GM19351 (cell line): ENCODE measurements around the gene LRBA.
"Not testable (repeated sequence)": the region's sequence is repeated elsewhere in the genome, so short reads cannot be mapped to it uniquely, and the experiment has no call there.

Experiments
- ATAC-seq: cut with Tn5 transposase; IDR thresholded peaks from one replicate; pipeline ENCODE4 v1.9.1; 2021; ENCODE audit warnings: mild to moderate bottlenecking, moderate library complexity; ENCODE audit not compliant: unreplicated experiment

LRBA gene

GRCh38 chr4:150439451-150439933, 575.6 kb downstream of the LRBA start:
- no peak for ATAC-seq

- no peak for ATAC-seq
These were observed 578.3 kb downstream of the LRBA start for GRCh38 chr4:150436598-150437370.

GRCh38 chr4:150431221-150431620, 583.9 kb downstream of the LRBA start:
- ATAC-seq: no peak

DNA sequence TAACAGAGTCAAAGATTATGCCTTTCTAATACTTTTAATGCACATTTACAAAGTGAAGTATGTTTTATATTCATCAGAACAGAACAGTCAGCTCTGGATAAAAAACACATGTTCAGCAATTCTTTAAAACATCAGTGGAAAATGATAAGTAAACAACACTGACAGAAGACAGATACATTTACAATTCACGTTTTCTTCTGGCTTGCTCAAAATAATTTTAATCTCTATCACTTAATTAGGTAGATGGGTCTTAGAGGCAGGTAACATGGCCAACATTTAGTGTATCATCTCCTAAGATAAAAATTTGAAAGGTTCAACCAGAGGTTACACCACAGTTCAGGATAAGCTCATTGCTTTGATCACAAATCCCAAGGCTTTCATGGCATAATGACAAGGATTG, 589.9 kb downstream of the LRBA start:
- ATAC-seq: no peak

- no peak for ATAC-seq
These were observed 591.6 kb downstream of the LRBA start for GRCh38 chr4:150423503-150423902.

- no peak for ATAC-seq
These were observed 592.0 kb downstream of the LRBA start for GRCh38 chr4:150423074-150423473.

GRCh38 chr4:150421612-150422011, 593.5 kb downstream of the LRBA start:
- no peak for ATAC-seq

DNA sequence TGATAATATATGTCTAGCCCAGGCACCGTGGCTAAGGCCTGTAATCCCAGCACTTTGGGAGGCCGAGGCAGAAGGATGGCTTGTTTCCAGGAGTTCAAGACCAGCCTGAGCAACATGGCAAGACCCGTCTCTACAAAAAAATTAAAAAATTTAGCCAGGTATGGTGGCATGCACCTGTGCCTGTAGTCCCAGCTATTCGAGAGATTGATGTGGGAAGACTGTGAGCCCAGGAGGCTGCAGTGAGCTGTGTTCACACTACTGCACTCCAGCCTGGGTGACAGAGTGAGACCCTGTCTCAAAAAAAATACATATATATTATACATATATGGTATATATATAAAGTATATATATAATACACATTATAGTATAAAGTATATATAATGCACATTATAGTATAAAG, 595.1 kb downstream of the LRBA start:
- no peak for ATAC-seq

DNA sequence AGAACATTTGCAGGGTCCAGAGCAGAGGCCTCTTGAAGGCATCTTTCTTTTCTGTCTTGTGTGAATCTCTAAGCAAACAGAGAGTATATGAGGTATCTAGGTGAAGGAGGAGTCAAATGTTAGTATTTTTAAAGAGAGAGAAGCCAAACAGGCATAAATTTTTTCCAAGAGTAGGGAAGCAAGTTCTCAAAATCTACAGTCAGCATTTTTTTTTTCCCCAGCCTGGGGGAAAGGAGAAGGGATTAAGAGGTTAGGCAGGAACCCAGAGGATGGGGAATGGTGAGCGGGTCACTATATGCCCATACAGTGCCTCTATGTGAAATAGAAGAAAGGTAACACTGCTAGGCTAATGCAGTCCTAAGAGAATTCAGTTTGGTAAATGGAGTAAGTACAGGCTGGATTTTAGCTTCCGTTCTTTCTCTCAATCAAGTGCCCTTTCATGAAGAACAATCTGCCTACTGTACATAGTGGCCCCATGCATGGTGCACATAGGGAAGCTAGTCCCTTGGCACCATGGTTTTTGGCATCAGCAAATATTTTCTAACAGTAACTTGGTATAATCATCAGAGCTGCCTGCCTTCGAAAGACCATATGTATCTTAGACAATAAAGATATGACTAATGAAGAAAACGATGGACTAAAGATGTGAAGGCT, 596.2 kb downstream of the LRBA start:
- no peak for ATAC-seq

- ATAC-seq: no peak
These were observed 599.9 kb downstream of the LRBA start for GRCh38 chr4:150415213-150415612.

DNA sequence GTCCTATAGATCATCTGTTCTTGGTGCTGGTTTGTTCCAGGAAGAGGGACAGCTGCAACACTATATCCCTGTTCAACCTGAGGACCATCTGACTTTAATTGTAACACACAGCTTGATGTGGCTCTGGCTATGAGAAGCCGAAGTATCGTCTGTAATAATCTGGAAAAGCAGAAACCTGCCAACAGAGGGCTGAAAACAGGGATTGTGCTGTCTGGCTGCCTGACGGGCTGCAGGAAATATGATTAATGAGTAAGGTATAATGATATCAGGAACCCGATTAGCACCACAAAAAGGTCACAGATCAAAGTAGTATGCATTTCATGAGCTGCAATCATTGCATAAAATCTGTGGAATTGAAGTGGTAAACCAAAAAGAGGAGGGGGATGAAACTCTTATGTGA, 603.6 kb downstream of the LRBA start:
- ATAC-seq: no peak

DNA sequence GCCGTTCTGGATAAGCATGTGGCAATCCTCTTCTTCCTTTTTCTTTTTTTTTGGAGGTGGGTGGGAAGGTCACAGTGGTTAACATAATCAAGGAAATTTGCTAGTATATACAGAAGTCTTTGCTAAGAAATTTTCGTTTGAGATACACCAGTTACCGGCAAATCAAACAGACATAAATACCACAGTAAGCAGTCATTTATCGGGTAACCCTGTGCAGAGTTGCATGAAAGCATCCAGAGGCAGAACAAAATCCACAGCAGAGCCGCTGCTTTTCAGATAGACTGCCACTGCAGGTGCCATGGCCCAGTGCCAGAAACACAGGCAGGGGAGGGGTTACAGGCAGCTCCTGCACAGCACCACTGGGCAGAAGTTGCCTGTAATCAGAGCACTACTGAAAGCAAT, 612.2 kb downstream of the LRBA start:
- peak; percentile 92 for ATAC-seq

DNA sequence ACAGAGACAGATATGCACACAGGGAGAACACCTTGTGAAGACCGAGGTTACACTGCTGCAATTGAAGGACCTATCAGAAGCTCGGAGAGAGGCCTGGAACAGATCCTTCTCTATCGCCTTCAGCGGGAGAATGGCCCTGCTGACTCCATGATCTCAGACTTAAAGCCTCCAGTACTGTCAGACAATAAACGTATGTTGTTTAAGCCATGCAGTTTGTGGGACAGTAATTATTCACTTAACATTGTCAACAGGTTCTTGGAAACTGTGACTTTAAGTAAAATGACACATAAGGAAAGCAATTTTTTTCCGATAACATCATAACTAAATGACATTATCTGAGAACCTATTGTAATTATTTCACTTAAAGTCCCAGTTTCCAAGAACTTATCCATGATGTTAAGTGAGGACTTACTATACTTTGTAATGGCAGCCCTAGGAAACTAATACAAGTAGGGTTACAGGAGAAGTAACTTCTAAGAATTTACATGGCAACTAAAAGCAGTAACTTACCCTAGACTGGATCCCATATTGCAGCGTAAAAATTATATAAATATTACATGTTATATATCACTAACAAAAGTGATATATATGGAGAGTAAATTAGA, 613.9 kb downstream of the LRBA start:
- ATAC-seq: no peak

GRCh38 chr4:150395872-150396271, 619.2 kb downstream of the LRBA start:
- ATAC-seq: no peak

DNA sequence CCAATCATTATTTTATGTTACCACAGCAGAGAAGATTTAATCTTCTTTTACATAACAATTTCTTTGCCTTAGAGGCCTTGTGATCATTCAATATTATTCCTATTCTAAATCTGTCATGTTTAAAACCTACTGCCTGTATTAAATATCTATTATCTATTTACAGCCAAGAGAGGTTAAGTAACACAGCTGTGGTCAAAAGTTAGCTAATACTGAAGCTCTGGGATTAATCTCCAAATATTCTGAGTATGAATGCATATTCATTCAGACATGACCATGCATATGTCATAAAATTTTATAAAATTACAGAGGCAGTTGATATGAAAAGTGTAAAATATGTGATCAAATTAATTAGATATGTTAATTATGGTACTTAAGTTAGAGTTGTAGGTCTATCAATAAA, 621.0 kb downstream of the LRBA start:
- ATAC-seq: no peak

DNA sequence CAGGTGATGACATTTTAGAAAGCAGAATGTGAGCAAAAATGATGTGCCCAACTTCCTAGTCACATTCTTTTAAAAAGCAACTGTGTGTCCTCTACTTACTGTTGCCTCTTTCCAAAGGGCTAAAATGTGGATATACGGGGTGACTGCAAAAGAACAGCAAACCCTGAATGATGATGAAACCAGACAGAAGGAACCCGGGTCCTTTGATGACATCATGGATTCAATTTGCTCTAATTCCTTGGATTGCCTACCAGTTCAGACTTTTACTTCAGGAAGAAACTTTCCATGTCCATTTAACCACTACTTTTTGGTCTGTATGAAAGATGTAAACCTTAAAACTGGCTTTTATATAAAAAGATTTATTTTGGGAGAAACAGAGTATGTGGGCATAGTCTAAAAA, 624.0 kb downstream of the LRBA start:
- ATAC-seq: no peak

DNA sequence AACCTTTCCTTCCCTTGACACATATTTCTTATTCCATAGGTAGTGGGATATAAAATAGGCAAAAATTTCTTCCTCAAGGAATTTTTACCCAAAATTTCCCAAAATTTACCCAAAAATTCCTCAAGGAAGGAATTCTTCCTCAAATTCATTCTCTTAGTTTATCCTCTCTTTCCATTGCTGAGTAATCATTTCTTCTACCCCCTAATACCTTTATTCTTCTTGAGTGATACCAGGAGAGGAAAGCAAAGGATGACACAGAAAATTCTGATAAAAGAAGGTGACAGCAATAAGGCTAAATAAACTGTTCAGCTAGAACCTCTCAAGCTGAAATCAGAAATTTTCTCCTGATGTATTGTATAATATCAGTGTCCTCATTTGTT, 624.6 kb downstream of the LRBA start:
- ATAC-seq: no peak

GRCh38 chr4:150389896-150390530, 625.1 kb downstream of the LRBA start:
- ATAC-seq: no peak

DNA sequence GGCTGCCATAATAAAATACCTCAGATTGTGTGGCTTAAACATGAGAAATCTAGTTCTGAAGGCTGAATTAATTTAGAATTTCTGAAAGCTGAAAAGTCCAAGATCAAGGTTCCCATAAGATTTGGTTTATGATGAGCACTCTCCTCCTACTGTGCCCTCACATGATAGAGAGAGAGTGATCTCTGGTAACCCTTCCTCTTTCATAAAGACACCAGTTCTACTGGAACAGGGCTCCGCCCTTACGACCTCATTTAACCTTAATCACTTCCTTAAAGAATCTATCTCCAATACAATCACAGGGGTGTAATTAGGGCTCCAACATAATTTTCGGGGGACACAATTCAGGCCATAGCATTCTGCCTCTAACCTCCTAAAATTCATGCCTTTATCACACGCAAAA, 627.1 kb downstream of the LRBA start:
- no peak for ATAC-seq

- not testable (repeated sequence) for ATAC-seq
These were observed 628.7 kb downstream of the LRBA start for GRCh38 chr4:150386415-150386814.

GRCh38 chr4:150385606-150386005, 629.5 kb downstream of the LRBA start:
- no peak for ATAC-seq

DNA sequence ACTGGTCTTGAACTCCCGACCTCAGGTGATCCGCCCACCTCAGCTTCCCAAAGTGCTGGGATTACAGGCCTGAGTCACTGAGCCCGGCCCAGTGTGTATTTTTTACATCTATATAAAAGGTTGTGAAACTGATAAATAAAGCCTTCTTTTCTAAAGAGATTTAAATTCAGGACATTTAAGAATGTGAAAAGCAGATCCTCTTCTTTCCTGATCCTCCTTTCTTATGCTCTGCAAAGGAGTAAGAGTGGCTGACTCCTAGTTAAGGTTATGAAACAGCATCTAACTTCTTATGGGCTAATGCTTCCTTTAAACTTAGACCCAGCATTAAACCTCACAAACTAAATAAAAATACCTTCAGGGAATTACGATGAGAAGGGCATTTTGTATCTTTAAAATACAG, 630.8 kb downstream of the LRBA start:
- no peak for ATAC-seq
